CD4-positive, alpha-beta T cell treated with Interleukin-2 at 100 ng/mL for 4 hours (primary cell): ENCODE measurements around the gene SERTAD2.

ENCODE experiments used
- DNase-seq: peaks from one replicate; pipeline ENCODE4 v3.0.0-alpha.2; 2020; ENCODE audit warnings: low spot score

Gene SERTAD2

DNA sequence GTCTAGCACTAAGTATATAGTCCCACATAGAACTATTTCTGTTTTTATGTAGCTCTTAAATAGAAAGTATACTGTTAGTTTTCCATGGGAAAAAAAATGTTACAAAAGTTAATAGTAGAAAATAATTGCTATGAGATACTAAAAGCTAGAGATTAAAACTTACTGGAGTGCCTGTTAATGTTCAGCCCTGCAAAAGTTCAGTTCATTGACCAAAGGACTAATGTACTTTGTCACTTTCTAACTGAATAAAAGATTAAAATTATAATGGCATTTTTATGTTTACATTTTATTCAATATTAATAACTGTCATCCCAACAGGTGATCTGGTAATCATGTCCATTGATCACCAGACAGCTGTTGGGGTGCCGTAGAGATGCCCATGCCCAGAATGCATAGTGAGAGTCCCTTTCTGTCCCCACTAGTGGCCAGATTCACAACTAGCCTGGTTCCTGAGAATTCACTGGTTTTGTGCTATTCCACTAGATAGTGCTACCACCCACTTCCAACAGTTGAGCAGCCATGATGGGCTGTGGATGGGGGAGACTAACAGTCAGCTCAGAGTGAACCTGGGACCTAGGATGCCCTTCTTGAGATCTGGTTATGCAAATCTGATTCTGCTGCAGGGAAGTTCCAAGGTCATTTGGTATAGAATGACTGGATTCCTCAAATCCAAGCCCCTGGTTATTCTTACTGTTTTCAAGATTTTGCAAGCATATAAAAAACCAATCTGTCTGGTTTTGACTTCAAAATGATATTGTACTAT is 71.8 kb downstream of the SERTAD2 start:
- DNase-seq: no peak
